OCI-LY3 (cell line): ENCODE measurements around the gene VPS36.

ENCODE experiments used
- EZH2phosphoT487 ChIP-seq: fragments of 200-600 bp; shearing (Covaris generic); IDR thresholded peaks from 2 replicates; pipeline ENCODE4 v1.6.1; 2018; ENCODE audit warnings: antibody characterized with exemption, mixed run types, low read depth
- TF ChIP-seq, protein P1 (sequence below): fragments of 200-600, 300-600 bp; sonication (generic); IDR thresholded peaks from 2 replicates; pipeline ENCODE4 v1.5.1; 2014; ENCODE audit warnings: antibody characterized with exemption, low read length, low read depth

GRCh38 chr13:52432456-52432855 is 18.0 kb downstream of the VPS36 start:
- TF ChIP-seq, protein P1, sequence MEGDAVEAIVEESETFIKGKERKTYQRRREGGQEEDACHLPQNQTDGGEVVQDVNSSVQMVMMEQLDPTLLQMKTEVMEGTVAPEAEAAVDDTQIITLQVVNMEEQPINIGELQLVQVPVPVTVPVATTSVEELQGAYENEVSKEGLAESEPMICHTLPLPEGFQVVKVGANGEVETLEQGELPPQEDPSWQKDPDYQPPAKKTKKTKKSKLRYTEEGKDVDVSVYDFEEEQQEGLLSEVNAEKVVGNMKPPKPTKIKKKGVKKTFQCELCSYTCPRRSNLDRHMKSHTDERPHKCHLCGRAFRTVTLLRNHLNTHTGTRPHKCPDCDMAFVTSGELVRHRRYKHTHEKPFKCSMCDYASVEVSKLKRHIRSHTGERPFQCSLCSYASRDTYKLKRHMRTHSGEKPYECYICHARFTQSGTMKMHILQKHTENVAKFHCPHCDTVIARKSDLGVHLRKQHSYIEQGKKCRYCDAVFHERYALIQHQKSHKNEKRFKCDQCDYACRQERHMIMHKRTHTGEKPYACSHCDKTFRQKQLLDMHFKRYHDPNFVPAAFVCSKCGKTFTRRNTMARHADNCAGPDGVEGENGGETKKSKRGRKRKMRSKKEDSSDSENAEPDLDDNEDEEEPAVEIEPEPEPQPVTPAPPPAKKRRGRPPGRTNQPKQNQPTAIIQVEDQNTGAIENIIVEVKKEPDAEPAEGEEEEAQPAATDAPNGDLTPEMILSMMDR: no peak
- no peak for TF ChIP-seq EZH2phosphoT487
